Measurements from ENCODE around the gene RAB29. TPM values are rescaled to one million over a fixed set of nuclear protein-coding genes. Genes with fewer than 3 reads are reported as not detected.

RAB29 gene
- total and polyA plus RNA-seq, 9 of the 15 experiments (the other 6 are each of a cell fraction or from before 2014, with no cell fraction given): 6.3 to 17.6 (median 8.0) TPM

DNA sequence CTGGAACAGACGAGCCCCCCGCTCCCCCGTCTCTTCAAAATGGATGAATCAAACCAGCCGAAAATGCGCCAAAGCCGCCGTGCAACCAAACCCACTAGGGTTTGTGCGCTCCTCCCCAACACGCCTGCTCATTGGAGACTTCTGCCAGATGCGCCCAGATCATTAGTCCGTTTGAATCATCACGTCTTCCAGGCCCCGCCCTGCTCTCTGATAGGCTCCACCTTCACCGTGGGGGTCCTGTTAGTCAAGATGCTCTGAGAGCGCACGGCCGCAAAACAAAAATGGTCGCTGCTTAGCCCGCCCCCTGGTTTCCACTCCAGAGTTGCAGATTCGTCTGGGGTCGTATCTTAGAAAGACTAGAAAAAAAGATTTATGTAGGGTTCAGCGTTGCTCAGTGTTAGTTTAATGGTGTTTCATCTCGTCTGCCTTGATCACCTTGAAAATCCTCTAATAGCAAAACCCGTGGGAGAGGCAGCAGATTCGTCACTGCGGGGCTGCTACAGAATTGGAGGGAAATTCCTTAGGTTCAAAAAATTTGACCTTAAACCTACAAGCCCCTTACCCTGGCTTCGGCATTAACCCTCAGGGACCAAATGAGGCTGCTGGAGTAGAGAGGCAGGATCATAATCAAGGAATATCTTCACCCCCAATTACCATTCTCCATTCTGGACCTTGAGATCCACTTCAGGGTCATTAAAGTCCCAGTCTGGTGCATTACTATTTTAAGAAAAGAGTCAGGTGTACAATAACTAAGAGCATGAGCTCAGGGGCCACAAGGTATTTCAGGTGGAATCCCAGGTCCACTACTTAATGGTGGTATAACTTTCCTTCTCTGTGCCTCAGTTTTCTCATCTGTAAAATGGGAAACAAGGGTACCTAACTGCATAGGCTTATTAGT, 24.9 kb downstream of the RAB29 start, which contains the start of gene NUCKS1 (continued):
- TF ChIP-seq KLF1 (tag; IDR thresholded peaks at IDR 0.05): 0 out of 2 replicates have a peak, but pooled peaks have one; percentile 32
- TF ChIP-seq NBN (IDR thresholded peaks at IDR 0.05; ENCODE audit: low read depth): peak; percentile 89
- no peak for TF ChIP-seq ZNF655 (CRISPR knock-in tag; IDR thresholded peaks at IDR 0.05)
- TF ChIP-seq, protein P1, sequence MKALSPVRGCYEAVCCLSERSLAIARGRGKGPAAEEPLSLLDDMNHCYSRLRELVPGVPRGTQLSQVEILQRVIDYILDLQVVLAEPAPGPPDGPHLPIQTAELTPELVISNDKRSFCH (CRISPR knock-in tag; IDR thresholded peaks at IDR 0.05): no peak
- TF ChIP-seq, protein P1 (tag; IDR thresholded peaks at IDR 0.05): peak; percentile 88
- peak; percentile 69 for TF ChIP-seq HCFC1 (IDR thresholded peaks at IDR 0.05; ENCODE audit: low read depth, low read length)
- TF ChIP-seq SREBF1 (IDR thresholded peaks at IDR 0.05; ENCODE audit: borderline replicate concordance, low read depth, low read length): 0 out of 2 replicates have a peak, but pooled peaks have one; percentile 33
- TF ChIP-seq ZNF311 (CRISPR knock-in tag; IDR thresholded peaks at IDR 0.05): no peak
- no peak for TF ChIP-seq GTF2F1 (IDR thresholded peaks at IDR 0.05; ENCODE audit: low read depth, low read length)
- TF ChIP-seq ZNF384 (IDR thresholded peaks at IDR 0.05; ENCODE audit: low read depth, low read length): no peak
- TF ChIP-seq MXD1 (CRISPR knock-in tag; IDR thresholded peaks at IDR 0.05; ENCODE audit: borderline replicate concordance, poor library complexity, severe bottlenecking): no peak
- TF ChIP-seq, protein P2, sequence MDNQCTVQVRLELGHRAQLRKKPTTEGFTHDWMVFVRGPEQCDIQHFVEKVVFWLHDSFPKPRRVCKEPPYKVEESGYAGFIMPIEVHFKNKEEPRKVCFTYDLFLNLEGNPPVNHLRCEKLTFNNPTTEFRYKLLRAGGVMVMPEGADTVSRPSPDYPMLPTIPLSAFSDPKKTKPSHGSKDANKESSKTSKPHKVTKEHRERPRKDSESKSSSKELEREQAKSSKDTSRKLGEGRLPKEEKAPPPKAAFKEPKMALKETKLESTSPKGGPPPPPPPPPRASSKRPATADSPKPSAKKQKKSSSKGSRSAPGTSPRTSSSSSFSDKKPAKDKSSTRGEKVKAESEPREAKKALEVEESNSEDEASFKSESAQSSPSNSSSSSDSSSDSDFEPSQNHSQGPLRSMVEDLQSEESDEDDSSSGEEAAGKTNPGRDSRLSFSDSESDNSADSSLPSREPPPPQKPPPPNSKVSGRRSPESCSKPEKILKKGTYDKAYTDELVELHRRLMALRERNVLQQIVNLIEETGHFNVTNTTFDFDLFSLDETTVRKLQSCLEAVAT (IDR thresholded peaks at IDR 0.05): peak in 1 of 2 experiments; percentile 95; a peak in 2 of 4 replicates
- TF ChIP-seq ZNF584 (CRISPR knock-in tag; IDR thresholded peaks at IDR 0.05; ENCODE audit: low read depth): no peak
- peak in 1 of 2 experiments; percentile 38; a peak in 2 of 4 replicates for TF ChIP-seq TBL1XR1 (IDR thresholded peaks at IDR 0.05; ENCODE audit: low read length in 2 of 2)
- TF ChIP-seq SP2 (IDR thresholded peaks at IDR 0.05; ENCODE audit: extremely low read depth, low read depth, low read length, poor library complexity, severe bottlenecking): peak; percentile 60
- no peak for TF ChIP-seq ZNF445 (CRISPR knock-in tag; IDR thresholded peaks at IDR 0.05; ENCODE audit: low read depth)
- TF ChIP-seq, protein P3, sequence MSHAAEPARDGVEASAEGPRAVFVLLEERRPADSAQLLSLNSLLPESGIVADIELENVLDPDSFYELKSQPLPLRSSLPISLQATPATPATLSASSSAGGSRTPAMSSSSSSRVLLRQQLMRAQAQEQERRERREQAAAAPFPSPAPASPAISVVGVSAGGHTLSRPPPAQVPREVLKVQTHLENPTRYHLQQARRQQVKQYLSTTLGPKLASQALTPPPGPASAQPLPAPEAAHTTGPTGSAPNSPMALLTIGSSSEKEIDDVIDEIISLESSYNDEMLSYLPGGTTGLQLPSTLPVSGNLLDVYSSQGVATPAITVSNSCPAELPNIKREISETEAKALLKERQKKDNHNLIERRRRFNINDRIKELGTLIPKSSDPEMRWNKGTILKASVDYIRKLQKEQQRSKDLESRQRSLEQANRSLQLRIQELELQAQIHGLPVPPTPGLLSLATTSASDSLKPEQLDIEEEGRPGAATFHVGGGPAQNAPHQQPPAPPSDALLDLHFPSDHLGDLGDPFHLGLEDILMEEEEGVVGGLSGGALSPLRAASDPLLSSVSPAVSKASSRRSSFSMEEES (CRISPR knock-in tag; IDR thresholded peaks at IDR 0.05): no peak
- TF ChIP-seq MCM5 (IDR thresholded peaks at IDR 0.05; ENCODE audit: low read depth): no peak
- TF ChIP-seq TAF15 (IDR thresholded peaks at IDR 0.05; ENCODE audit: low read depth, low read length): no peak
- no peak for TF ChIP-seq MTA2 (IDR thresholded peaks at IDR 0.05; ENCODE audit: low read depth)
- no peak for TF ChIP-seq PRMT5 (CRISPR knock-in tag; IDR thresholded peaks at IDR 0.05)
- no peak for TF ChIP-seq NFIX (CRISPR knock-in tag; IDR thresholded peaks at IDR 0.05; ENCODE audit: low read depth)

All from K562 (cell line).